ENCODE data around the gene AGFG1.

AGFG1 gene

GRCh38 chr2:227491386-227491785 lies 19.4 kb downstream of the AGFG1 start:
- H3K27ac ChIP-seq (ENCODE audit: low read depth, low read length) = no peak overlapping the region

GRCh38 chr2:227493524-227493923 lies 21.6 kb downstream of the AGFG1 start:
- Histone ChIP-seq H3K9me3 (ENCODE audit: control insufficient read depth in 5 of 5, low read length in 5 of 5) (no peaks in the 10 kb centered on the region), H3K27me3 (ENCODE audit: control insufficient read depth in 5 of 5, insufficient read depth in 4 of 5, low read length in 5 of 5) (no peaks in the 10 kb centered on the region), H3K9ac (ENCODE audit: low read length in 5 of 5) (no peak overlapping the region), H3K4me3 (ENCODE audit: low read depth in 1 of 5, low read length in 5 of 5) (no peak overlapping the region), H3K4me1 (ENCODE audit: control insufficient read depth in 5 of 5, insufficient read depth in 5 of 5, low read length in 5 of 5) (peaks cover 0 to 9% (median 3%) of the 10 kb centered on the region in 5 donors), H3K27ac (ENCODE audit: low read depth, low read length) (no peak overlapping the region), H3K36me3 (ENCODE audit: control insufficient read depth in 5 of 5, insufficient read depth in 5 of 5, low read length in 5 of 5) (peaks cover 3 to 21% (median 14%) of the 10 kb centered on the region in 5 donors)

More at GRCh38 chr2:227491386-227491785, 19.4 kb downstream of the AGFG1 start:
- Histone ChIP-seq H3K4me1 (ENCODE audit: control insufficient read depth in 5 of 5, insufficient read depth in 5 of 5, low read length in 5 of 5) (peaks cover 0 to 22% (median 9%) of the 10 kb centered on the region in 5 donors), H3K27me3 (ENCODE audit: control insufficient read depth in 5 of 5, insufficient read depth in 4 of 5, low read length in 5 of 5) (no peaks in the 10 kb centered on the region), H3K9ac (ENCODE audit: low read length in 5 of 5) (no peak overlapping the region), H3K4me3 (ENCODE audit: low read depth in 1 of 5, low read length in 5 of 5) (no peak overlapping the region), H3K36me3 (ENCODE audit: control insufficient read depth in 5 of 5, insufficient read depth in 5 of 5, low read length in 5 of 5) (peaks cover 3 to 21% (median 14%) of the 10 kb centered on the region in 5 donors), H3K9me3 (ENCODE audit: control insufficient read depth in 5 of 5, low read length in 5 of 5) (no peaks in the 10 kb centered on the region)

DNA sequence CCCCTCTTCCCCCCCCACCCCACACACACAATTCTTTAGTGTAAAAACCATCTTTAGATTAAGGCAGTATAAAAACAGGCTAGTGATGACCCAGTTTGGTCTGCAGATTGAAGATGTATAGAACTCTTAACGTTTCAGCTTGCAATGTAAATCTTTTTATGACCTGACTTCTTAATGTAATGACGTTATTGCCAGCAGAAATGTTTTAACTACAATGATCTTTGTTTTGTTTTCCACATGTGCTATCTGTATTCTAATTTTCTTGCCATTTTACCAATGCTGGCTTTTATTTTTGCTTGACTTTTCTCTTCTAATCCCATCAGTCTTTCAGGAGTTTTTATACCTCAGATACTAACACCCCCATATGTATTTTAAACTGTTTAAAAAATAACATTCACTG lies 25.2 kb downstream of the AGFG1 start:
- Histone ChIP-seq H3K9me3 (ENCODE audit: control insufficient read depth in 5 of 5, low read length in 5 of 5) (no peaks in the 10 kb centered on the region), H3K9ac (ENCODE audit: low read length in 5 of 5) (no peak overlapping the region), H3K4me3 (ENCODE audit: low read depth in 1 of 5, low read length in 5 of 5) (no peak overlapping the region), H3K27me3 (ENCODE audit: control insufficient read depth in 5 of 5, insufficient read depth in 4 of 5, low read length in 5 of 5) (no peaks in the 10 kb centered on the region), H3K4me1 (ENCODE audit: control insufficient read depth in 5 of 5, insufficient read depth in 5 of 5, low read length in 5 of 5) (no peaks in the 10 kb centered on the region), H3K36me3 (ENCODE audit: control insufficient read depth in 5 of 5, insufficient read depth in 5 of 5, low read length in 5 of 5) (peaks cover 5 to 23% (median 16%) of the 10 kb centered on the region in 5 donors), H3K27ac (ENCODE audit: low read depth, low read length) (no peak overlapping the region)

- Histone ChIP-seq H3K36me3 (ENCODE audit: control insufficient read depth in 5 of 5, insufficient read depth in 5 of 5, low read length in 5 of 5) (peaks cover under 1 to 10% (median 5%) of the 10 kb centered on the region in 5 donors), H3K4me3 (ENCODE audit: low read depth in 1 of 5, low read length in 5 of 5) (no peak overlapping the region), H3K27me3 (ENCODE audit: control insufficient read depth in 5 of 5, insufficient read depth in 4 of 5, low read length in 5 of 5) (no peaks in the 10 kb centered on the region), H3K9me3 (ENCODE audit: control insufficient read depth in 5 of 5, low read length in 5 of 5) (no peaks in the 10 kb centered on the region), H3K4me1 (ENCODE audit: control insufficient read depth in 5 of 5, insufficient read depth in 5 of 5, low read length in 5 of 5) (peaks cover 0 to 18% (median 16%) of the 10 kb centered on the region in 5 donors), H3K27ac (ENCODE audit: low read depth, low read length) (no peak overlapping the region), H3K9ac (ENCODE audit: low read length in 5 of 5) (no peak overlapping the region)
Measured at GRCh38 chr2:227499627-227500300, 27.8 kb downstream of the AGFG1 start.

GRCh38 chr2:227500301-227500630 lies 28.3 kb downstream of the AGFG1 start:
- no peaks in the 10 kb centered on the region for H3K9me3 ChIP-seq (ENCODE audit: control insufficient read depth in 5 of 5, low read length in 5 of 5)
- no peak overlapping the region for H3K4me3 ChIP-seq (ENCODE audit: low read depth in 1 of 5, low read length in 5 of 5)
- peaks cover 0 to 7% (median 4%) of the 10 kb centered on the region in 5 donors for H3K36me3 ChIP-seq (ENCODE audit: control insufficient read depth in 5 of 5, insufficient read depth in 5 of 5, low read length in 5 of 5)
- H3K9ac ChIP-seq (ENCODE audit: low read length in 5 of 5) = no peak overlapping the region
- H3K27ac ChIP-seq (ENCODE audit: low read depth, low read length) = no peak overlapping the region
- no peaks in the 10 kb centered on the region for H3K27me3 ChIP-seq (ENCODE audit: control insufficient read depth in 5 of 5, insufficient read depth in 4 of 5, low read length in 5 of 5)
- peaks cover 0 to 22% (median 16%) of the 10 kb centered on the region in 5 donors for H3K4me1 ChIP-seq (ENCODE audit: control insufficient read depth in 5 of 5, insufficient read depth in 5 of 5, low read length in 5 of 5)

GRCh38 chr2:227503433-227504406 lies 31.8 kb downstream of the AGFG1 start:
- Histone ChIP-seq H3K27me3 (ENCODE audit: control insufficient read depth in 5 of 5, insufficient read depth in 4 of 5, low read length in 5 of 5) (no peaks in the 10 kb centered on the region), H3K4me1 (ENCODE audit: control insufficient read depth in 5 of 5, insufficient read depth in 5 of 5, low read length in 5 of 5) (peaks cover 0 to 40% (median 22%) of the 10 kb centered on the region in 5 donors), H3K4me3 (ENCODE audit: low read depth in 1 of 5, low read length in 5 of 5) (no peak overlapping the region), H3K9me3 (ENCODE audit: control insufficient read depth in 5 of 5, low read length in 5 of 5) (no peaks in the 10 kb centered on the region), H3K27ac (ENCODE audit: low read depth, low read length) (peak overlapping the region; percentile 88), H3K9ac (ENCODE audit: low read length in 5 of 5) (peak overlapping the region in 2 of 5 donors; percentile 55 to 56), H3K36me3 (ENCODE audit: control insufficient read depth in 5 of 5, insufficient read depth in 5 of 5, low read length in 5 of 5) (peaks cover 0 to 6% (median 2%) of the 10 kb centered on the region in 5 donors)

- no peaks in the 10 kb centered on the region for H3K27me3 ChIP-seq (ENCODE audit: control insufficient read depth in 5 of 5, insufficient read depth in 4 of 5, low read length in 5 of 5)
- no peaks in the 10 kb centered on the region for H3K9me3 ChIP-seq (ENCODE audit: control insufficient read depth in 5 of 5, low read length in 5 of 5)
- H3K4me1 ChIP-seq (ENCODE audit: control insufficient read depth in 5 of 5, insufficient read depth in 5 of 5, low read length in 5 of 5) = peaks cover 0 to 41% (median 24%) of the 10 kb centered on the region in 5 donors
- H3K36me3 ChIP-seq (ENCODE audit: control insufficient read depth in 5 of 5, insufficient read depth in 5 of 5, low read length in 5 of 5) = peaks cover 0 to 6% (median 2%) of the 10 kb centered on the region in 5 donors
- no peak overlapping the region for H3K4me3 ChIP-seq (ENCODE audit: low read depth in 1 of 5, low read length in 5 of 5)
- H3K9ac ChIP-seq (ENCODE audit: low read length in 5 of 5) = peak overlapping the region in 1 of 5 donors; percentile 43
- peak overlapping the region; percentile 88 for H3K27ac ChIP-seq (ENCODE audit: low read depth, low read length)
Measured at GRCh38 chr2:227504700-227505099, 32.7 kb downstream of the AGFG1 start.

DNA sequence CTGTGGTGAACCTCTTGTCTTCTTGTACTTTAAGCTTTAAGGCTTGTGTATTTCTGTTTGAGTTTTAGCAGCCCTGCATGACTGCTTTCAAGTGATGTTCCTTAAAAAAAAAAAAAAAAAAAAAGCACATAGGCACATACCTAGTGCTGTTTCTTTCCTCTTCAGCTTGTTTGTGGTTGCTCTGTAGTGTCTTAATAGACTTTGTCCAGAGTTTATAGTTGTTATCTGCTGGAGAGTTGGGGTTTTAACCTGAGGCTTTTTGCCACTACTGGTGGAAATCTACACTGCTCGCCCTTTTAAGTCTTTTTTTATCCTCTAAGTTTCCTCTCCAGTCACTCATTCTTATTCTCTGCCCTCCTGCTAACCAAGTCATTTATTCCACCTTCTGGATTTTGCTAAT lies 34.5 kb downstream of the AGFG1 start:
- Histone ChIP-seq H3K9me3 (ENCODE audit: control insufficient read depth in 5 of 5, low read length in 5 of 5) (no peaks in the 10 kb centered on the region), H3K4me1 (ENCODE audit: control insufficient read depth in 5 of 5, insufficient read depth in 5 of 5, low read length in 5 of 5) (peaks cover 0 to 59% (median 37%) of the 10 kb centered on the region in 5 donors), H3K27me3 (ENCODE audit: control insufficient read depth in 5 of 5, insufficient read depth in 4 of 5, low read length in 5 of 5) (no peaks in the 10 kb centered on the region), H3K4me3 (ENCODE audit: low read depth in 1 of 5, low read length in 5 of 5) (no peak overlapping the region), H3K36me3 (ENCODE audit: control insufficient read depth in 5 of 5, insufficient read depth in 5 of 5, low read length in 5 of 5) (peaks cover 0 to 2% (median 0%) of the 10 kb centered on the region in 5 donors), H3K9ac (ENCODE audit: low read length in 5 of 5) (peak overlapping the region in 2 of 5 donors; percentile 39 to 40), H3K27ac (ENCODE audit: low read depth, low read length) (no peak overlapping the region)

DNA sequence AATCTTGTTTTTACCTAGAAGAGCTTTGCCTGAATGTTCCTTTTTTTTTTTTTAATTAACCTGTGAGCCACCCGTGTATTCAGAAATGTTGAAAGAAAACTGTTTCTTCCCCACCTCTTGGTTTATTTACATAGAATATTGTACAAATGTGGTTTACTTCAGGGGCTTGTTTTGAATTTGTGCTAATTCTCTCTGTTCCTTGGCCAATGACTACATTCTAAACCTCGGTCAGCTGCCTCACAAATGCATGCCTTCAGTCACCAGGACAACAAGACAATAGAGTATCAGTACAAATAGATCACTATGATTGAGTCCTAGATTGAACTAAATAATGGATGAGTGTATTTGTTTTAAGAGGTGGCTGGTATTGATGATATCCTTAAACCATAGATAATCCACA lies 36.0 kb downstream of the AGFG1 start:
- H3K9me3 ChIP-seq (ENCODE audit: control insufficient read depth in 5 of 5, low read length in 5 of 5) = no peaks in the 10 kb centered on the region
- no peak overlapping the region for H3K9ac ChIP-seq (ENCODE audit: low read length in 5 of 5)
- H3K36me3 ChIP-seq (ENCODE audit: control insufficient read depth in 5 of 5, insufficient read depth in 5 of 5, low read length in 5 of 5) = no peaks in the 10 kb centered on the region
- peaks cover 0 to 71% (median 49%) of the 10 kb centered on the region in 5 donors for H3K4me1 ChIP-seq (ENCODE audit: control insufficient read depth in 5 of 5, insufficient read depth in 5 of 5, low read length in 5 of 5)
- no peaks in the 10 kb centered on the region for H3K27me3 ChIP-seq (ENCODE audit: control insufficient read depth in 5 of 5, insufficient read depth in 4 of 5, low read length in 5 of 5)
- H3K27ac ChIP-seq (ENCODE audit: low read depth, low read length) = no peak overlapping the region
- no peak overlapping the region for H3K4me3 ChIP-seq (ENCODE audit: low read depth in 1 of 5, low read length in 5 of 5)

DNA sequence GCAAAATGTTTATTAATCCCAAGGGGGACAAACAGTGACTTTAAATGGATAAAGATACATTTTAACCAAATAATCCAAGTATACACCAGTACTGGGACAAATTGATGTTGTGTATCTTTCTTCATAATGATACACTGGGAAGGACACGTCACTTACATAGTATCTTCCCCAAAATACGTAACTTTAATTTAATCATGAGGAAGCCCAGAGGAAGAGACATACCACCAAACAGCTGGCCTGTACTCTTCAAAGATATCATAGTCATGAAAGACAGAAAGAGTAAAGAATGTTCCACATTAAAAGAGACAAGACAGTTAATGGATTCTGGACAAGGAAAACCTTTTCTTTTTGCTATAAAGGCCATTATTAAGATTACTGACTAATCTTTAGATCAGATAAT lies 37.1 kb downstream of the AGFG1 start:
- Histone ChIP-seq H3K27me3 (ENCODE audit: control insufficient read depth in 5 of 5, insufficient read depth in 4 of 5, low read length in 5 of 5) (no peaks in the 10 kb centered on the region), H3K4me1 (ENCODE audit: control insufficient read depth in 5 of 5, insufficient read depth in 5 of 5, low read length in 5 of 5) (peaks cover 3 to 71% (median 47%) of the 10 kb centered on the region in 5 donors), H3K27ac (ENCODE audit: low read depth, low read length) (no peak overlapping the region), H3K36me3 (ENCODE audit: control insufficient read depth in 5 of 5, insufficient read depth in 5 of 5, low read length in 5 of 5) (no peaks in the 10 kb centered on the region), H3K9me3 (ENCODE audit: control insufficient read depth in 5 of 5, low read length in 5 of 5) (no peaks in the 10 kb centered on the region), H3K9ac (ENCODE audit: low read length in 5 of 5) (no peak overlapping the region), H3K4me3 (ENCODE audit: low read depth in 1 of 5, low read length in 5 of 5) (no peak overlapping the region)

All from subcutaneous abdominal adipose tissue (tissue), 5 donors.